Left cardiac atrium (tissue), 4 donors: ENCODE data around the gene CACTIN. TPM values are rescaled to one million over a fixed set of nuclear protein-coding genes. Genes with fewer than 3 reads are reported as not detected.
A peak's percentile ranks its signal among the peaks of the same experiment; 100 is the strongest.
"Not testable (repeated sequence)": the region's sequence is repeated elsewhere in the genome, so short reads cannot be mapped to it uniquely, and the experiment has no call there.

Experiments
- ATAC-seq, 2 donors: fragments of 200-7000 bp; cut with Tn5 transposase; one replicate each; pipeline ENCODE4 v1.9.1; 2020; ENCODE audit warnings: mild to moderate bottlenecking in 2 of 2, moderate library complexity in 2 of 2
- DNase-seq: peaks from one replicate; pipeline ENCODE4 v3.0.0-alpha.2; 2020
- intact Hi-C, 2 donors: fragments of 100-400 bp; cut with DNase I; formaldehyde crosslinking; loops; one replicate each; pipeline versions ENCODE4 v1.14.1 to v1.15.1; 2022 to 2023
- total RNA-seq, 2 donors: library from RNA; stranded (reverse); fragmentation: NEBNext Ultra II Directional; extraction: Animal tissue kit (Norgen Biotek cat#: 25700); gene quantifications; one replicate each; pipeline ENCODE4 v1.2.1, GENCODE V29; 2021
- donor health status: DM: no; HTN: yes; CAD: no.
- donor health status: DM: no; HTN: yes; CAD: no; lungs with severe emphysema.
- donor health status: DM: yes; HTN: yes; CAD: no.
- donor health status: Dilated cardiomyopathy.

CACTIN gene
- total RNA-seq, 2 donors from 2014 or later: 12.5 to 12.9 TPM

- ATAC-seq (no peak), DNase-seq (no peak)
- intact Hi-C loops: no loop called here
Observed at GRCh38 chr19:3605770-3606169, 20.8 kb downstream of the CACTIN start.

DNA sequence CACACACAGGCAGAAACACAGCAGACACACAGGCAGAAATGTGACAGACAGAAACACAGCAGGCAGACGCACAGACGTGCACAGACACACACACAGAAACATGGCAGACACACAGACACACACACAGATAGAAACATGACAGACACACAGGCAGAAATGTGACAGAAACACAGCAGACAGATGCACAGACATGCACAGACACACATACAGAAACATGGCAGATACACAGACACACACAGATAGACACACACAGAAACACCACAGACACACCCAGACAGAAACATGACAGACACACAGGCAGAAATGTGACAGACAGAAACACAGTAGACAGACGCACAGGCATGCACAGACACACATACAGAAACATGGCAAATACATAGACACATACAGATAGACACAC is 21.2 kb downstream of the CACTIN start:
- ATAC-seq (no peak), DNase-seq (no peak)
- intact Hi-C loops: no loop called here

- ATAC-seq: no peak
- no peak for DNase-seq
- intact Hi-C loops: no loop called here
Observed at GRCh38 chr19:3604987-3605343, 21.6 kb downstream of the CACTIN start.

- no peak for ATAC-seq
- DNase-seq: no peak
- intact Hi-C loops: no loop called here
Observed at GRCh38 chr19:3604227-3604986, 22.2 kb downstream of the CACTIN start.

GRCh38 chr19:3603121-3603811 is 23.3 kb downstream of the CACTIN start:
- intact Hi-C loops: no loop called here
- no peak for ATAC-seq
- no peak for DNase-seq

- ATAC-seq (no peak), DNase-seq (no peak)
- intact Hi-C loops: no loop called here
Observed at GRCh38 chr19:3601021-3601420, 25.6 kb downstream of the CACTIN start.

DNA sequence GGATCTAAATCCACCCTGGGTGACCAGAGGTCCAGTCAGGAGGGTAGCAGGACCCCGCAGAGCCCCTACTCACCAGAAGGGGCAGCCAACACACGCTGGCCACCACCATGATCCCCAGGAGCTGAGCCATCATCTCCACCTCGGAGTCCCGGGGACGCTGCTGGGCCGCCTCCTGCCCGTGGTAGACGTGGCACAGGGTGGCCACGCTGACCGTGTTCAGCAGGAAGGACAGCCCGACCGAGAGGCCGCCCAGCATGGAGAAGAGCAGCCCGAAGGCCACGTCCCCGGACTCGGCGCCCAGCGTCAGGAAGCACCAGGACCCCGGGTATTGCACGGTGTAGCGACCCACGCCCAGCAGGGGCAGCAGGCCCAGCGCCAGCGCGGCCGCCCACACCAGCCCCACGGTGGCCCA is 26.8 kb downstream of the CACTIN start:
- intact Hi-C loops: no loop called here
- ATAC-seq: no peak
- no peak for DNase-seq

DNA sequence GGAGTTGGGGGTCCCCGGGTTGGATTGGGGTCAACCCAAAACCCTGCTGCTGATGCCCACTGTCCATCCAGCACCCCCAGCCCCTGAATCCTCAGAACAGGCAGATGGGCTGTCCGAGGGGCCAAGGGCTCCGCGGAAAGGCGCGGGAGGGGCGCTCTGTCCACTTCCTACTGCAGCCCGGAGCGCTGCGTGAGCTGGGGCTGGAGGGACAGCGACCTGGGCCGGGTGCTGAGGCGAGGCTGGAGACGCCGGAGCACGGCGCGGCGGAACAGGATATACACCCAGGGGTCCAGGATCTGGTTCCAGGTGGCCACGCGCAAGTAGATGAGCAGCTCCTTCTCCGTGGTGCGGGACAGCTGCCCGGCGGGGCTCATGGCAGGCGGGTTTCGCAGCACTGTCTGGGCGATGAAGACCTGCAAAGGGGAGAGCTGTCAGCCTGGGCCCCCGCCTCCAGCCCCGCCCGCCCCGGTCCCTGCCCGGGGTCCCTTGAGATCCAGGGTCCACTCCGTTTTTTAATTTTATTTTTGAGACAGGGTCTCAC is 31.0 kb downstream of the CACTIN start:
- DNase-seq (no peak), ATAC-seq (no peak)

DNA sequence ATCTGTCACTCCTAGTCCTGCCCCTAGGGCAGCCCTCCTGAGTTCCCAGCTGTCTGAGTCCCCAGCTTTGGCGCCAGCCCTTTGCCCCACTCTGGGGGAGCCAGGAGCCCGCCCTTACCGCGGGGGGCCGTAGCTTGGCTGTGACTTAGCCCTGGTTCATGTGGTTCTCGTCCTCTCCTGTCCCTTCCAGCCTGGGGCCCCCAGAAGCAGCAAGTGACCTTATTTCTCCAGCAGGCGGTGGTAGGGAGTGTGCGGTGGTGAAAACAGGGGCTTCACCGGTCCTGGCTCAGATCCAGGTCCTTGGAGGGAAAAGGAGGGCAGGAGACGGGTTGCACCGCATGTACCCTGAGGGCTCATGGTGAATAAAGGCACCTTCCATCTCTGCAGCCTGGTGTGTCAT is 33.4 kb downstream of the CACTIN start:
- DNase-seq (no peak), ATAC-seq (no peak)
- intact Hi-C loops: no loop called here

More for the DNA sequence above, 31.0 kb downstream of the CACTIN start:
- intact Hi-C loops: no loop called here

GRCh38 chr19:3591876-3592613 is 34.5 kb downstream of the CACTIN start:
- intact Hi-C loops: no loop called here
- no peak for DNase-seq
- ATAC-seq: peak; percentile 43 to 57

DNA sequence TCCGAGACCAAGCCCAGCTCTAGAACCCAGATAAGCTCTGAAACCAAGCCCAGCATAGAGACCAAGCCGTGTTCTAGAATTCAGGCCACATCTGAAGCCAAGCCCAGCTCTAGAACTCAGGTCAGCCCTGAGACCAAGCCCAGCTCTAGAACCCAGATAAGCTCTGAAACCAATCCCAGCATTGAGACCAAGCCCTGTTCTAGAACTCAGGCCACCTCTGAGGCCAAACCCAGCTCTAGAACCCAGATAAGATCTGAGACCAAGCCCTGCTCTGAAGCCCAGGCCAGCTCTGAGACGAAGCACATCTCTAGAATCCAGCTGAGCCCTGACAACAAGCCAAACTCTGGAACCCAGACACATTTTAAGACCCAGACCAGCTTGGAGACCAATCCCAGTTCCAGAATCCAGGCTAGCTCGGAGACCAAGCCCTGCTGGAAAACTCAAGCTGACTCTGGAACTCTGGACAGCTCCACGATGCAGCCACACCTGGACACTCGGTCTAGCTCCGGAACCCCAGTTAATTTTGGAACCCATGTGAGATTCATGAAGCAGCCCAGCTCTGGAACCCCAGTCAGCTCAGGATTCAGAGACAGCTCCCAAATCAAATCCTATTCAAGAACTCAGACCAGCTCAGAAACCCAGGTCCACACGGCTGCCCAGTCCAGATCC is 35.5 kb downstream of the CACTIN start:
- no peak for DNase-seq
- no peak for ATAC-seq
- intact Hi-C loops: no loop called here

DNA sequence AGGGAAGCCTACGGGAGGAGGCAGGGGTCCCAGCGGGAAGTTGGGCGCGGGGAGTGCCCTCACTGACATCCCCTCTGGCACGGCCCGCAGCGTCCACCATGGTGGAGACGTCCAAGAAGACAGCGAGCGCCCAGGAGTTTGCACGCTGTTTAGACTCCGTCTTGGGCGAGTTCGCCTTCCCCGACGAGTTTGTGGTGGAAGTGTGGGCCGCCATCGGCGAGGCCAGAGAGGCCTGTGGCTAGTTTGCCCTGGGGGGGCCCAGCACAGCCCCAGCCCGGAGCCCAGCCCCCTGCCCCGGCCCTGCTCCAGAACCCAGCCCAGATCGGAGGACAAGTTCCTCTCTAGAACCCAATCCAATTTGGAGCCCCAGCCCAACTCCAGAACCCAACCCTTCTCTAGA is 36.6 kb downstream of the CACTIN start:
- DNase-seq (no peak), ATAC-seq (no peak)
- intact Hi-C loops: no loop called here

DNA sequence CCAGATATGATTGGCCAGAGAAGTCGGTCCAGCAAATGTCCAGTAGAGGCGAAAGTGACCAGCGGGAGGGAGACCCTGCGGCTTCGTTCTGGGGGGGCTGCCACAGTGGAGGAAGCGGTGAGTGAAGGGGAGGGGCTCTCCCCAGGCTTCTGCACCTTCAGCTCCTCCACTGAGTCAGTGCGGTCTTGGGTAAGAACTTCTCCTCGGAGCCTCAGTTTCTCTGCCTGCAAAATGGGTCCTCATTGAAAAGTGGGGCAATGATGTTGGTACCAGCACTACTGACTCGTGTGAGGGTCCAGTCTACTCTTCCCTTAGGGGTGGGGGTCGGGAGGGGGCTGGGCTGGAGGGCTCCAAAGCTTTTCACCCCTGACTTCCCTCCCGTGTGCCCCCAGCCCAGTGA is 37.2 kb downstream of the CACTIN start:
- ATAC-seq (no peak), DNase-seq (no peak)
- intact Hi-C loops: no loop called here

GRCh38 chr19:3586707-3587346 is 39.8 kb downstream of the CACTIN start:
- peak; percentile 38 to 46 for ATAC-seq

DNA sequence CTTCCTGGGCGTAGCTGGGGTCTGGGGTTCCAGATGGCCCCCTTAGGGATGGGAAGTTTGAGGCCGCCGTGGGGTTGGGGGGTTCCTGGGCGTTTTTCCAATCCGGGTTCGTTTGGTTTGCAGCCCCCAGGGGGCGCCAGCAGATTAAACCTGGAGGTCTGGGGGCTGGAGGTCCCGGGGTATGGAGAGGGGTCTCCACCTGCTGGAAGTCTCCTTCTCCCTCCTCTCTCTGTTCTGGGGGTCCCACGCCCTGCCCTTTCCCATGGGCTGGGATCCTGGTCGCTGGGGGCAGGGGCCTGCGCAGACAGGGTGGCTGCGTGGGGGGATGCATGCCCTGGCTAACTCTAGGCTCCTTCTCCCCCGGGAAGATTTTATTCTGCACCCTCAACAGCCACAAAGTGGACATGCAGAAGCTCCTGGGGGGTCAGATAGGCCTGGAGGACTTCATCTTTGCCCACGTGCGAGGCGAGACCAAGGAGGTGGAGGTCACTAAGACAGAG is 40.4 kb downstream of the CACTIN start:
- DNase-seq (no peak), ATAC-seq (peak in 1 of 2 donors; percentile 33)
- intact Hi-C loops: loop anchor here in 1 of 2 donors (2.0 kb wide), 1 partner anchor 33 kb away; no protein-coding TSS in a partner anchor

More at GRCh38 chr19:3586707-3587346, 39.8 kb downstream of the CACTIN start:
- intact Hi-C loops: loop anchor here in 1 of 2 donors (2.0 kb wide), 1 partner anchor 32 kb away; no protein-coding TSS in a partner anchor
- DNase-seq: no peak

DNA sequence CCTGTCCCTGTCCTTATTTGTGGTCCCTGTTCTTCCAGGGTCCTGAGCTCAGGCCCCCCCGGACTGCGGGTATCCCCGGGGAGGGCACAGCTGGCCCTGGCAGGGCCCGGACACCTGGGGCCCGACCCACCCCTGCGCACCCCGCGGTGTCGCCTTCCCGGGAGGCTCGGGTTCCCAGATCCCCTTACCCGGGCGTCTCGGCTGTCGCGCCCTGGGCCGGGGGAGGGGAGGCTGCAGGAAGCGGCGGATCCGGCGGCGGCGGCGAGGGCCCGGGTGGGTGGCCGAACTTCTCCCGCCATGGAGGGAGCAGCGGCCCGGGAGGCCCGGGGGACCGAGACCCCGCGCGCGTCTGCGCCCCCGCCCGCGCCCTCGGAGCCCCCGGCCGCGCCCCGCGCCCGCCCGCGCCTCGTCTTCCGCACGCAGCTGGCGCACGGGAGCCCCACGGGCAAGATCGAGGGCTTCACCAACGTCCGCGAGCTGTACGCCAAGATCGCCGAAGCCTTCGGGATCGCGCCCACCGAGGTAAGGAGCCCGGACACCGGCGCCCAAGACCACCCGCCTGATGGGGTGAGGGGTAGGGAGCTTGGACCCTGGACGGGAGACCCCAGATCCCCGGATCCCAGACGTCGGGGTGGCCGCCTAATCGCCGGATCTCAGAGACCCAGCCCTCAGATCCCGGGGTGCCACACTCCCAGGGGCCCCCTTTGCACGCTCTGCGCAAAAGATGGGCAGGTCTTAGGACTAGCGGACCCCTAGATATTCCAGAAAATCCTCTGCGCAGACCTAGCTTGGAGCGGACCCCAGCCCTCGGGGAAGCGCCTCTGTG is 41.1 kb downstream of the CACTIN start, which contains the start of gene GIPC3:
TSS of gene GIPC3 (plus strand) at position 178 of the 826 bp plus-strand sequence. CDS start at position 298, 120 bp downstream.
- DNase-seq (no peak), ATAC-seq (no peak)
- intact Hi-C loops: loop anchor here in 1 of 2 donors (2.0 kb wide), 1 partner anchor 33 kb away; no protein-coding TSS in a partner anchor

DNA sequence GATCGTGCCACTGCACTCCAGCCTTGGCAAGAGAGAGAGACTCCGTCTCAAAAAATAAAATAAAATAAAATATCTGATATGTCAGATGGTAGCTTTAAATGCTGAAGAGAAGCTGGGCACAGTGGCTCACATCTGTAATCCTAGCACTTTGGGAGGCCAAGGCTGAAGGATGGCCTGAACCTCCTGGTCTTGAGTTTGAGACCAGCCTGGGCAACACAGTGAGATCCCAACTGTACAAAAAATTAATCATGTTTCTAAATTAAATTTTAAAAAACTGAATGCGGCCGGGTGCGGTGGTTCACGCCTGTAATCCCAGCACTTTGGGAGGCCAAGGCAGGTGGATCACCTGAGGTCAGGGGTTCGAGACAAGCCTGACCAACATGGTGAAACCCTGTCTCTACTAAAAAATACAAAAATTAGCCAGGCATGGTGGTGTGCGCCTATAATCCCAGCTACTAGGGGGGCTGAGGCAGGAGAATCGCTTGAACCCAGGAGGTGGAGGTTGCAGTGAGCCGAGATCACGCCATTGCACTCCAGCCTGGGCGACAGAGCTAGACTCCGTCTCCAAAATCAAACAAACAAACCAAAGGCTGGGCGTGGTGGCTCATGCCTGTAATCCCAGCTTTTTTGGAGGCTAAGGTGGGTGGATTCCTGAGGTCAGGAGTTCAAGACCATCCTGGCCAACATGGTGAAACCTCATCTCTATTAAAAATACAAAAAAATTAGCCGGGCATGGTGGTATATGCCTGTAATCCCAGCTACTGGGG is 42.4 kb downstream of the CACTIN start:
- DNase-seq, intact Hi-C loops, ATAC-seq: not testable (repeated sequence)
